Right ventricle myocardium superior (tissue), 1 donor: ENCODE results near the gene GCFC2. TPM values are rescaled to one million over a fixed set of nuclear protein-coding genes. Genes with fewer than 3 reads are reported as not detected.
"Not testable (repeated sequence)": the region's sequence is repeated elsewhere in the genome, so short reads cannot be mapped to it uniquely, and the experiment has no call there.

Experiments
- ATAC-seq: fragments of 200-7000 bp; cut with Tn5 transposase; one replicate; pipeline ENCODE4 v1.9.1; 2020; ENCODE audit warnings: mild to moderate bottlenecking; ENCODE audit not compliant: poor library complexity
- DNase-seq: peaks from one replicate; pipeline ENCODE4 v3.0.0-alpha.2; 2020
- intact Hi-C: fragments of 100-400 bp; cut with DNase I; formaldehyde crosslinking; loops from one replicate; pipeline ENCODE4 v1.11.2; 2022
- total RNA-seq: library from RNA; stranded (reverse); fragmentation: NEBNext Ultra II Directional; extraction: Animal tissue kit (Norgen Biotek cat#: 25700); gene quantifications from one replicate; pipeline ENCODE4 v1.2.1, GENCODE V29; 2021
- donor health status: DM: no; HTN: yes; CAD: no; lungs with severe emphysema.

GCFC2 gene
- total RNA-seq, 1 donor from 2014 or later = 11.8 TPM

DNA sequence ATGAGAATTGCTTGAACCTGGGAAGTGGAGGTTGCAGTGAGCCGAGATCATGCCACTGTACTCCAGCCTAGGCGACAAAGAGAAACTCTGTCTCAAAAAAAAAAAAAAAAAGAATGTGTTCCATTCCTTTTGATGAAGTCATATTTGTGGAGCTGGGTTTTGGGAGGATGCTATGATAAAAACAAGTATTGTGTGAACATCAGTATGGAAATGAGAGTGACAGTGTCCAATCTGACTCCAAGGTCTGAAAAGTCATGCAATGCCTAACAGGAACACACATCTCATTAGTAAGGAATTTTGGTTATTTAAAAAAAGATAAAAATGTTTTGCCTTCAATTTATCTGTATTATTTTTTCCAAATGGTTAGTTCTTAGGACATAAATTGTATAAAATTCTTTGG lies 11.8 kb downstream of the GCFC2 start:
- intact Hi-C loops = no loop called here
- ATAC-seq = no peak
- no peak for DNase-seq

DNA sequence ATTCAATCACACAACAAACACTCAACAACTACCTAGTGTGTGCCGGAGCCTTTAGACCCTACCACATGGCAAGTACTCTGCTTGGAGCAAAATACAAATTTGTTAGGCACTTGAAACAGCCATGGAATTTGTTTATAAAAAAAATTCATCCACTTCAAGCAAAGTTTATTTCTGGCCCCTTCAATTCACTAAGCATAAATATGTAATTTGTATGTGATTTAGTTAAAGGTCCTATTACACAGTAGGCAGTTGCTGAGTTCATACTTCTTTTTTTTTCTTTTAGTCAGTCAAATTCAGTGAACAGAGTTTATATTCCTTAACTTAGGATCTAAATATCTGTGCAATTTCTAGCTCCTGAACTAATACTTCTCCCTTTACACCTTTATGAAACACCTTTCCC lies 22.5 kb downstream of the GCFC2 start:
- intact Hi-C loops = no loop called here
- no peak for ATAC-seq
- DNase-seq = no peak

GRCh38 chr2:75683430-75683829 lies 27.3 kb downstream of the GCFC2 start:
- intact Hi-C loops, ATAC-seq, DNase-seq: not testable (repeated sequence)

- DNase-seq (no peak), ATAC-seq (no peak)
- intact Hi-C loops = no loop called here
Observed at GRCh38 chr2:75680402-75680801, 30.3 kb downstream of the GCFC2 start.

- ATAC-seq (no peak), DNase-seq (no peak)
- intact Hi-C loops = no loop called here
Observed at GRCh38 chr2:75679556-75679955, 31.2 kb downstream of the GCFC2 start.

- no peak for ATAC-seq
- intact Hi-C loops = no loop called here
Observed at GRCh38 chr2:75676464-75676863, 34.3 kb downstream of the GCFC2 start.

DNA sequence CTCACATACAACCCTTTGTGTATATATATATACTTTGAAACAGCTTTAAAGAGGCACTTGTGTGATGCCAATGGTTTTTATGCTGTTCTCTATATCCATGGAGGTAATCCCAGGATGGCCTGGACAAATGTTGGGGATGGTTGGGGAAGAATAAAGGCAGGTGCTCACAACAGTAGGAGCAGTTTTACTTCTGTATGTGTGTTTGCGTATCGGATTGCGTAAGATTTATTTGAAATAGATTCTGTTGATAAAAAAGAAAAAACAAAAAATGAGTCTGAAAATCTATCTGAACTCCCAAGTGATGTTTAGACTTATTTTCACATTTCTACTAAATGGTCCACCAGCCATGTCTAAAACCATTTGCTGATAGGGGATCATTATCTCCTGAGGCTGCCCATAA lies 34.8 kb downstream of the GCFC2 start:
- DNase-seq (no peak), ATAC-seq (no peak)
- intact Hi-C loops = no loop called here

More at GRCh38 chr2:75676464-75676863, 34.3 kb downstream of the GCFC2 start:
- no peak for DNase-seq

GRCh38 chr2:75675423-75675822 lies 35.3 kb downstream of the GCFC2 start:
- ATAC-seq = peak; percentile 68
- DNase-seq, intact Hi-C loops: not testable (repeated sequence)

- ATAC-seq (no peak), DNase-seq (no peak)
- intact Hi-C loops = no loop called here
Observed at GRCh38 chr2:75667884-75668283, 42.8 kb downstream of the GCFC2 start.

DNA sequence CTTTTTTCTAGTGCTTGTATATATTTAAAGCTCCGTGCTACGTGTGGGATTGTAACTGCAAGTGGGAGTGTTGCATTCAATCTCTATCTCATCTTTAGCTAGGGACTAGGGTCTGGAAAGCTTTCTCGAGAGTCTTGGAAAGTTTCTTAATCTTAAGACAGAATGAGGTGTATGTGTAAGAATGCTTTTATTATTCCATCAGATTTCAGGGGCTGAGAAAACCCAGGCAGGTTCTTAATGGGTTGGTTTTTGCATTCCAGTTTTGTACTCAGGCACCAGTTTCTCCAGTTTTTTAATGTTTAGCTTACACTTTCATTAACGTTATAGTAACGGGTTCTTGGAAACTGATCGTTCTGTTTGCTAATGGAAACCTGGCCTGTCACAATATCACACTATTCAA lies 43.8 kb downstream of the GCFC2 start:
- intact Hi-C loops = no loop called here
- DNase-seq (no peak), ATAC-seq (no peak)

DNA sequence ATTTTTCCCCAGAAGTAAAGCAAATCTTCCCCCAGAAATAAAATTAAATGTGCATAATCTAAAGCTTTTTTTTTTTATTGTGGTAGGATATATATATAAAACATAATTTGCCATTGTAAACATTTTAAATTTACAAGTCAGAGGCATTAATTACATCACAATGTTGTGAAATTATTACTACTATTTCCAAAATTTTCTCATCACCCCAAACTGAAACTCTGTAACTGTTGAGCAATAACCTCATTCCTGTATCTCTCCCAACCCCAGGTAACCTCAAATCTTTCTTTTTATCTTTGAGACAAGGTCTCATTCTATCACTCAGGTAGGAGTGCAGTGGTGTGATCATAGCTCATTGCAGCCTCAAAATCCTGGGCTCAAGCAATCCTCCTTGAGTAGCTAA lies 52.9 kb downstream of the GCFC2 start:
- no peak for ATAC-seq
- DNase-seq = no peak
- intact Hi-C loops = loop anchor here (10.0 kb wide), 1 partner anchor 47 kb away; no protein-coding TSS in a partner anchor

GRCh38 chr2:75656563-75656962 lies 54.2 kb downstream of the GCFC2 start:
- ATAC-seq = no peak
- intact Hi-C loops = loop anchor here (10.0 kb wide), 1 partner anchor 48 kb away; no protein-coding TSS in a partner anchor
- no peak for DNase-seq

- ATAC-seq = no peak
Observed at GRCh38 chr2:75655861-75656260, 54.9 kb downstream of the GCFC2 start.

GRCh38 chr2:75654012-75654411 lies 56.7 kb downstream of the GCFC2 start:
- intact Hi-C loops = loop anchor here (10.0 kb wide), 1 partner anchor 51 kb away; no protein-coding TSS in a partner anchor

More at GRCh38 chr2:75655861-75656260, 54.9 kb downstream of the GCFC2 start:
- intact Hi-C loops = loop anchor here (10.0 kb wide), 1 partner anchor 49 kb away; no protein-coding TSS in a partner anchor
- DNase-seq = no peak

DNA sequence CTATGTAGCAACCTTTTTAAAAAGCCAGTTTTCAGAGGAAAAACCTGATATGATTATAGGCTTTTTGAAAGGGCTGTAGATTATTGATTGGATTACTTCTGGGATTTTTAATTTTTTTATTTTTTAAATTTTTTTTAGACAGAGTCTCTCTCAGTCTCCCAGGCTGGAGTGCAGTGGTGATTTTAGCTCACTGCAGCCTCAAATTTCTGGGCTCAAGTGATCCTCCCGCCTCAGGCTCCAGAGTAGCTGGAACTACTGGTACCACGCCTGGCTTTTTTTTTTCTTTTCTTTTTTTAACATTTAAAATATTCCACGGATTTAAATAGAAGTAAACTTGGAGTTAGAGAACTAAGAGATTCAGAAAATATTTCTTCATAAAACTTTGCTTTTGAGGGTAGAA lies 62.9 kb downstream of the GCFC2 start:
- DNase-seq (no peak), ATAC-seq (no peak)
- intact Hi-C loops = no loop called here

More at GRCh38 chr2:75654012-75654411, 56.7 kb downstream of the GCFC2 start:
- ATAC-seq = no peak
- DNase-seq = no peak

GRCh38 chr2:75646583-75647425 lies 63.9 kb downstream of the GCFC2 start, which contains the start of gene MRPL19:
TSS of gene MRPL19 (plus strand) at chr2:75646783. CDS start at chr2:75646808, 25 bp downstream.
- intact Hi-C loops = no loop called here
- DNase-seq = peak; percentile 88
- ATAC-seq = peak; percentile 100

- peak; percentile 4 for ATAC-seq
- no peak for DNase-seq
- intact Hi-C loops = no loop called here
Observed at GRCh38 chr2:75646090-75646582, 64.6 kb downstream of the GCFC2 start.

DNA sequence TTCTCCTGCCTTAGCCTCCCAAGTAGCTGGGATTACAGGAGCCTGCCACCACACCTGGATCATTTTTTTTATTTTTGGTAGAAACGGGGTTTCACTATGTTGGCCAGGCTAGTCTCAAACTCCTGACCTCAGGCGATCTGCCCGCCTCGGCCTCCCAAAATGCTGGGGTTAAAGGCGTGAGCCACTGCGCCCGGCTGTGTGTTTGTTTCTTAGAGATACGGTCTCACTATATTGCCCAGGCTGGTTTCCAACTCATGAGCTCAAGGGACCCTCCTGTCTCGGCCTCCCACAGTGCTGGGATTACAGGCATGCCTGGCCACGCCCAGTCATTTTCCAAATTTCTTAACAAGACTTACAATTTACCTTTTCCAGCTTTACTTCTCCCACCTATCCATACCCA lies 65.1 kb downstream of the GCFC2 start:
- DNase-seq (no peak), ATAC-seq (no peak)
- intact Hi-C loops = no loop called here

- ATAC-seq (no peak), DNase-seq (no peak)
- intact Hi-C loops = no loop called here
Observed at GRCh38 chr2:75643980-75644379, 66.7 kb downstream of the GCFC2 start.

GRCh38 chr2:75641587-75641986 lies 69.1 kb downstream of the GCFC2 start:
- intact Hi-C loops = no loop called here
- no peak for ATAC-seq

More at GRCh38 chr2:75641587-75641986, 69.1 kb downstream of the GCFC2 start:
- DNase-seq = no peak
